ENCODE data around the gene UFC1.
"Not testable (repeated sequence)": the region's sequence is repeated elsewhere in the genome, so short reads cannot be mapped to it uniquely, and the experiment has no call there.

The UFC1 gene

GRCh38 chr1:161153682-161154337, at the start of gene UFC1:
TSS of gene UFC1 (plus strand) at chr1:161153978. CDS start at chr1:161153998, 20 bp downstream.
- peak; percentile 75 for DNase-seq

- no peak for DNase-seq
These were observed 47.3 kb upstream of the UFC1 start for GRCh38 chr1:161106431-161106830.

GRCh38 chr1:161111117-161111516, 42.7 kb upstream of the UFC1 start:
- DNase-seq, result no peak

GRCh38 chr1:161111527-161111926, 42.3 kb upstream of the UFC1 start:
- no peak for DNase-seq

GRCh38 chr1:161113915-161114314, 39.9 kb upstream of the UFC1 start:
- no peak for DNase-seq

- no peak for DNase-seq
These were observed 39.2 kb upstream of the UFC1 start for GRCh38 chr1:161114556-161114955.

- DNase-seq, result peak; percentile 29
These were observed 38.6 kb upstream of the UFC1 start for GRCh38 chr1:161115132-161115711.

- not testable (repeated sequence) for DNase-seq
These were observed 37.8 kb upstream of the UFC1 start for GRCh38 chr1:161115961-161116360.

- peak; percentile 85 for DNase-seq
These were observed 35.8 kb upstream of the UFC1 start, which contains the start of the genes NIT1 and PFDN2 for GRCh38 chr1:161117759-161118581. TSS of gene NIT1 (plus strand) at chr1:161118105. CDS start at chr1:161118177, 72 bp downstream. TSS of gene PFDN2 (minus strand) at chr1:161118037. CDS start at chr1:161118026, 11 bp downstream.

GRCh38 chr1:161119092-161119903, 34.5 kb upstream of the UFC1 start:
- peak; percentile 53 for DNase-seq

- DNase-seq, result no peak
These were observed 32.6 kb upstream of the UFC1 start for GRCh38 chr1:161121042-161121650.

GRCh38 chr1:161121834-161122233, 31.9 kb upstream of the UFC1 start:
- DNase-seq, result no peak

GRCh38 chr1:161122967-161123366, 30.8 kb upstream of the UFC1 start:
- DNase-seq, result no peak

- DNase-seq, result no peak
These were observed 26.1 kb upstream of the UFC1 start for GRCh38 chr1:161127649-161128048.

GRCh38 chr1:161128591-161129420, 25.0 kb upstream of the UFC1 start:
- no peak for DNase-seq

GRCh38 chr1:161130266-161130665, 23.5 kb upstream of the UFC1 start:
- DNase-seq, result no peak

GRCh38 chr1:161131523-161132409, 22.0 kb upstream of the UFC1 start:
- no peak for DNase-seq

GRCh38 chr1:161132410-161133219, 21.2 kb upstream of the UFC1 start, which contains the start of gene DEDD:
TSS of gene DEDD (minus strand) at chr1:161132667. CDS start at chr1:161124462, 8,205 bp downstream.
- peak; percentile 87 for DNase-seq

- DNase-seq, result no peak
These were observed 20.5 kb upstream of the UFC1 start for GRCh38 chr1:161133220-161133740.
